ENCODE measurements around the gene PGM5.

DNA sequence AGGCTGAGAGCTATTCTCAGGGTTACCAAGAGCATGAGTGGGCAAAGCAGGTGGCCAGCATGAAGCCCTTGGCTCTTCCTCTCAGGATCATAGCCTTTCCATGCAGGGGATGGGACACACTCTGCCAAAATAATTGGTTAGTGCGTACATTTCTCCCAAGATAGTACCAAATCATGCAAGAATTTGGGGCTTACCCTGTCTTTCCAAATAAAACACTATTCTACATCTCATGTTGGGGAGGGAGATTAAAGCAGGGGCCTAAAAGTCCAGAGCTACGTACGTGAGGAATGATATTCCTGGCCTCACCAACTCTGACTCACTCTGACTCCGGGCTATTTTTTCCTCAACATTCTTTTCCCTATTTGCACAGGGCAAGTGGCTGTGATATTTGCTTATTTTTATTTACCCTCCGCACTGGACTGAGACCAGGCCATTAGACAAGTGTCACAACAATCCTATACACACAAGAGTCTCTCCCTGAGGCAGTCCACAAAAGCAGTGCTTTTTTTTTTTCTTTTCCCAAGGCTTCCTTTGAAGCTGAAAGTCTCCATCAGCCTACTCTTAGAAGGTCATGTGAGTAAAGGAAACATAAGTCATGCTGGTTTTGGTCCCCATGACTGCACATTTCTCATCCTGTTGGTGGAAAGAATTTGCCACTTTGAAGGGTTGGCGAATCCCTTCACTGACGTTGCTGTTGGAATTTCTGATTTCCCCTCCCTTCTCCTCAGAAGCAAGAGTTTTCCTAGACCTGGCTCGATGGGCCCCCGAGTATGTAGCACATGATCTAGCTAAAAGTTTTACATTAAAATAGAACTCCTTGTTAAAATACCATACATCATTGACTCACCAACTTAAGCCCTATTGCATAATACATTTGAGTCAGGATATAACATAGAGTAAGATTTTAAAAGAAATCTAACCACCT is 144.3 kb downstream of the PGM5 start:
- TF ChIP-seq, protein P1, sequence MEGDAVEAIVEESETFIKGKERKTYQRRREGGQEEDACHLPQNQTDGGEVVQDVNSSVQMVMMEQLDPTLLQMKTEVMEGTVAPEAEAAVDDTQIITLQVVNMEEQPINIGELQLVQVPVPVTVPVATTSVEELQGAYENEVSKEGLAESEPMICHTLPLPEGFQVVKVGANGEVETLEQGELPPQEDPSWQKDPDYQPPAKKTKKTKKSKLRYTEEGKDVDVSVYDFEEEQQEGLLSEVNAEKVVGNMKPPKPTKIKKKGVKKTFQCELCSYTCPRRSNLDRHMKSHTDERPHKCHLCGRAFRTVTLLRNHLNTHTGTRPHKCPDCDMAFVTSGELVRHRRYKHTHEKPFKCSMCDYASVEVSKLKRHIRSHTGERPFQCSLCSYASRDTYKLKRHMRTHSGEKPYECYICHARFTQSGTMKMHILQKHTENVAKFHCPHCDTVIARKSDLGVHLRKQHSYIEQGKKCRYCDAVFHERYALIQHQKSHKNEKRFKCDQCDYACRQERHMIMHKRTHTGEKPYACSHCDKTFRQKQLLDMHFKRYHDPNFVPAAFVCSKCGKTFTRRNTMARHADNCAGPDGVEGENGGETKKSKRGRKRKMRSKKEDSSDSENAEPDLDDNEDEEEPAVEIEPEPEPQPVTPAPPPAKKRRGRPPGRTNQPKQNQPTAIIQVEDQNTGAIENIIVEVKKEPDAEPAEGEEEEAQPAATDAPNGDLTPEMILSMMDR (IDR thresholded peaks at IDR 0.05; ENCODE audit: low read depth, low read length): no peak
- no peak for TF ChIP-seq POLR2A (IDR thresholded peaks at IDR 0.05; ENCODE audit: extremely low read depth, insufficient read length)
- TF ChIP-seq, protein P2, sequence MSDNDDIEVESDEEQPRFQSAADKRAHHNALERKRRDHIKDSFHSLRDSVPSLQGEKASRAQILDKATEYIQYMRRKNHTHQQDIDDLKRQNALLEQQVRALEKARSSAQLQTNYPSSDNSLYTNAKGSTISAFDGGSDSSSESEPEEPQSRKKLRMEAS (IDR thresholded peaks at IDR 0.05; ENCODE audit: low read depth, low read length): no peak
- TF ChIP-seq MYC (IDR thresholded peaks at IDR 0.05; ENCODE audit: low read depth, low read length): no peak
